ENCODE measurements around the gene DDA1. TPM values are rescaled to one million over a fixed set of nuclear protein-coding genes. Genes with fewer than 3 reads are reported as not detected.

Gene DDA1
- total and polyA plus RNA-seq, 2 of the 13 experiments (the other 11 are each of a cell fraction or from before 2014, with no cell fraction given): 24.5 to 26.0 TPM

DNA sequence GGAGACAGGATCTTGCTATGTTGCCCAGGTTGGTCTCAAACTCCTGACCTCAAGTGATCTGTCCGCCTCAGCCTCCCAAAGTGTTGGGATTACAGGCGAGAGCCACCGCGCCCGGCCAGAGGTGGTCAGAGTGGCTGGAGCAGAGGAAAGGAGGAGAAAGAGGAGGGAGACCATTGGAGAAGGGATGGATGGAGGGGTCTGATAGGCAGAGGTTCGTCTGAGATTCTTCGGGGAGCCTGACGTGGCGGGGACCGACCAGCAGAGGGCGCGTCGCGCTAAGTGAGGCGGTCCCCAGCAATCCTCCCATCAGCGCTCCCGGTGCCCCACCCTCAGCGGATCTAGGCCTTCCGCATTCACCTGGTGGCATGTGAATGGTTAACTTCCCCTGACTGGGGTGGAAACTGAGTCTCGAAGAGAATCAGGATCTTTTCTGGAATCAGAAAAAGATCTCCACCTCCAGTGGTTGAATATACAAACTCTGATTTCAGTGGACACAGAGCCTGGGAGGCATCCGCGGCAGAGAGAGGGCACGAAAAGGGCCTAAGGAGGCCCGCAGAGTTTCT lies 36.8 kb downstream of the DDA1 start (continued):
- TF ChIP-seq, protein P1, sequence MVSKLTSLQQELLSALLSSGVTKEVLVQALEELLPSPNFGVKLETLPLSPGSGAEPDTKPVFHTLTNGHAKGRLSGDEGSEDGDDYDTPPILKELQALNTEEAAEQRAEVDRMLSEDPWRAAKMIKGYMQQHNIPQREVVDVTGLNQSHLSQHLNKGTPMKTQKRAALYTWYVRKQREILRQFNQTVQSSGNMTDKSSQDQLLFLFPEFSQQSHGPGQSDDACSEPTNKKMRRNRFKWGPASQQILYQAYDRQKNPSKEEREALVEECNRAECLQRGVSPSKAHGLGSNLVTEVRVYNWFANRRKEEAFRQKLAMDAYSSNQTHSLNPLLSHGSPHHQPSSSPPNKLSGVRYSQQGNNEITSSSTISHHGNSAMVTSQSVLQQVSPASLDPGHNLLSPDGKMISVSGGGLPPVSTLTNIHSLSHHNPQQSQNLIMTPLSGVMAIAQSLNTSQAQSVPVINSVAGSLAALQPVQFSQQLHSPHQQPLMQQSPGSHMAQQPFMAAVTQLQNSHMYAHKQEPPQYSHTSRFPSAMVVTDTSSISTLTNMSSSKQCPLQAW (CRISPR knock-in tag; IDR thresholded peaks at IDR 0.05): no peak; the same call in 1 of the 2 replicates
- TF ChIP-seq NR2F1 (CRISPR knock-in tag; IDR thresholded peaks at IDR 0.05) (no peak), JUN (CRISPR knock-in tag; IDR thresholded peaks at IDR 0.05) (no peak), ZNF878 (CRISPR knock-in tag; IDR thresholded peaks at IDR 0.05) (no peak), TSC22D2 (CRISPR knock-in tag; IDR thresholded peaks at IDR 0.05; ENCODE audit: borderline replicate concordance) (no peak), FOSL2 (CRISPR knock-in tag; IDR thresholded peaks at IDR 0.05) (peak; percentile 35; the same call in 1 of the 2 replicates), REL (CRISPR knock-in tag; conservative IDR thresholded peaks at IDR 0.05) (no peak), RFX3 (CRISPR knock-in tag; IDR thresholded peaks at IDR 0.05) (no peak), HOXD1 (CRISPR knock-in tag; IDR thresholded peaks at IDR 0.05) (no peak), ZNF343 (CRISPR knock-in tag; IDR thresholded peaks at IDR 0.05) (no peak), ZNF766 (CRISPR knock-in tag; IDR thresholded peaks at IDR 0.05; ENCODE audit: borderline replicate concordance) (no peak), MTF1 (CRISPR knock-in tag; IDR thresholded peaks at IDR 0.05) (no peak), RARG (CRISPR knock-in tag; IDR thresholded peaks at IDR 0.05; ENCODE audit: low read depth) (no peak), HOXA3 (CRISPR knock-in tag; IDR thresholded peaks at IDR 0.05) (peak; percentile 44; the same call in 1 of the 2 replicates), ZNF34 (CRISPR knock-in tag; IDR thresholded peaks at IDR 0.05; ENCODE audit: borderline replicate concordance) (no peak), NR2F6 (IDR thresholded peaks at IDR 0.05) (no peak), NR2F6 (CRISPR knock-in tag; IDR thresholded peaks at IDR 0.05) (peak; percentile 23; the same call in 1 of the 2 replicates), ZC3H13 (CRISPR knock-in tag; IDR thresholded peaks at IDR 0.05) (no peak)
- TF ChIP-seq, protein P2, sequence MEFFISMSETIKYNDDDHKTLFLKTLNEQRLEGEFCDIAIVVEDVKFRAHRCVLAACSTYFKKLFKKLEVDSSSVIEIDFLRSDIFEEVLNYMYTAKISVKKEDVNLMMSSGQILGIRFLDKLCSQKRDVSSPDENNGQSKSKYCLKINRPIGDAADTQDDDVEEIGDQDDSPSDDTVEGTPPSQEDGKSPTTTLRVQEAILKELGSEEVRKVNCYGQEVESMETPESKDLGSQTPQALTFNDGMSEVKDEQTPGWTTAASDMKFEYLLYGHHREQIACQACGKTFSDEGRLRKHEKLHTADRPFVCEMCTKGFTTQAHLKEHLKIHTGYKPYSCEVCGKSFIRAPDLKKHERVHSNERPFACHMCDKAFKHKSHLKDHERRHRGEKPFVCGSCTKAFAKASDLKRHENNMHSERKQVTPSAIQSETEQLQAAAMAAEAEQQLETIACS (CRISPR knock-in tag; IDR thresholded peaks at IDR 0.05): no peak
- TF ChIP-seq, protein P3, sequence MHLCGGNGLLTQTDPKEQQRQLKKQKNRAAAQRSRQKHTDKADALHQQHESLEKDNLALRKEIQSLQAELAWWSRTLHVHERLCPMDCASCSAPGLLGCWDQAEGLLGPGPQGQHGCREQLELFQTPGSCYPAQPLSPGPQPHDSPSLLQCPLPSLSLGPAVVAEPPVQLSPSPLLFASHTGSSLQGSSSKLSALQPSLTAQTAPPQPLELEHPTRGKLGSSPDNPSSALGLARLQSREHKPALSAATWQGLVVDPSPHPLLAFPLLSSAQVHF (CRISPR knock-in tag; IDR thresholded peaks at IDR 0.05): no peak
- TF ChIP-seq, protein P4, sequence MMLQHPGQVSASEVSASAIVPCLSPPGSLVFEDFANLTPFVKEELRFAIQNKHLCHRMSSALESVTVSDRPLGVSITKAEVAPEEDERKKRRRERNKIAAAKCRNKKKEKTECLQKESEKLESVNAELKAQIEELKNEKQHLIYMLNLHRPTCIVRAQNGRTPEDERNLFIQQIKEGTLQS (CRISPR knock-in tag; IDR thresholded peaks at IDR 0.05): no peak
- TF ChIP-seq, protein P5, sequence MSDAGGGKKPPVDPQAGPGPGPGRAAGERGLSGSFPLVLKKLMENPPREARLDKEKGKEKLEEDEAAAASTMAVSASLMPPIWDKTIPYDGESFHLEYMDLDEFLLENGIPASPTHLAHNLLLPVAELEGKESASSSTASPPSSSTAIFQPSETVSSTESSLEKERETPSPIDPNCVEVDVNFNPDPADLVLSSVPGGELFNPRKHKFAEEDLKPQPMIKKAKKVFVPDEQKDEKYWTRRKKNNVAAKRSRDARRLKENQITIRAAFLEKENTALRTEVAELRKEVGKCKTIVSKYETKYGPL (CRISPR knock-in tag; IDR thresholded peaks at IDR 0.05): no peak
- TF ChIP-seq, protein P6, sequence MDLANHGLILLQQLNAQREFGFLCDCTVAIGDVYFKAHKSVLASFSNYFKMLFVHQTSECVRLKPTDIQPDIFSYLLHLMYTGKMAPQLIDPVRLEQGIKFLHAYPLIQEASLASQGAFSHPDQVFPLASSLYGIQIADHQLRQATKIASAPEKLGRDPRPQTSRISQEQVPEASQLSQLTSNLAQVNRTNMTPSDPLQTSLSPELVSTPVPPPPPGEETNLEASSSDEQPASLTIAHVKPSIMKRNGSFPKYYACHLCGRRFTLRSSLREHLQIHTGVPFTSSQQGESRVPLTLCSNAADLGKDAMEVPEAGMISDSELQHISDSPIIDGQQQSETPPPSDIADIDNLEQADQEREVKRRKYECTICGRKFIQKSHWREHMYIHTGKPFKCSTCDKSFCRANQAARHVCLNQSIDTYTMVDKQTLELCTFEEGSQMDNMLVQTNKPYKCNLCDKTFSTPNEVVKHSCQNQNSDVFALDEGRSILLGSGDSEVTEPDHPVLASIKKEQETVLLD (CRISPR knock-in tag; IDR thresholded peaks at IDR 0.05; ENCODE audit: low read depth): no peak
- TF ChIP-seq, protein P7, sequence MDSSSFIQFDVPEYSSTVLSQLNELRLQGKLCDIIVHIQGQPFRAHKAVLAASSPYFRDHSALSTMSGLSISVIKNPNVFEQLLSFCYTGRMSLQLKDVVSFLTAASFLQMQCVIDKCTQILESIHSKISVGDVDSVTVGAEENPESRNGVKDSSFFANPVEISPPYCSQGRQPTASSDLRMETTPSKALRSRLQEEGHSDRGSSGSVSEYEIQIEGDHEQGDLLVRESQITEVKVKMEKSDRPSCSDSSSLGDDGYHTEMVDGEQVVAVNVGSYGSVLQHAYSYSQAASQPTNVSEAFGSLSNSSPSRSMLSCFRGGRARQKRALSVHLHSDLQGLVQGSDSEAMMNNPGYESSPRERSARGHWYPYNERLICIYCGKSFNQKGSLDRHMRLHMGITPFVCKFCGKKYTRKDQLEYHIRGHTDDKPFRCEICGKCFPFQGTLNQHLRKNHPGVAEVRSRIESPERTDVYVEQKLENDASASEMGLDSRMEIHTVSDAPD (CRISPR knock-in tag; IDR thresholded peaks at IDR 0.05): no peak
